DOHH2 (cell line): Measurements from ENCODE around the gene SOWAHB.

ENCODE experiments used
- CTCF ChIP-seq: fragments of 200-600 bp; sonication (generic); IDR thresholded peaks from one replicate; pipeline ENCODE4 v1.5.1; 2014; ENCODE audit warnings: antibody characterized with exemption, mild to moderate bottlenecking, low read depth, low read length; ENCODE audit not compliant: poor library complexity, severe bottlenecking
- EZH2phosphoT487 ChIP-seq: fragments of 200-600 bp; sonication (generic); IDR thresholded peaks from 2 replicates; pipeline ENCODE4 v1.6.1; 2017; ENCODE audit warnings: borderline replicate concordance, mild to moderate bottlenecking, antibody characterized with exemption, low read length, moderate library complexity, mixed read lengths

- no peak for TF ChIP-seq EZH2phosphoT487
- no peak for TF ChIP-seq CTCF
Observed at GRCh38 chr4:76920715-76921114, 22.8 kb upstream of the SOWAHB start.
